ENCODE measurements around the gene IHH.

The IHH gene

DNA sequence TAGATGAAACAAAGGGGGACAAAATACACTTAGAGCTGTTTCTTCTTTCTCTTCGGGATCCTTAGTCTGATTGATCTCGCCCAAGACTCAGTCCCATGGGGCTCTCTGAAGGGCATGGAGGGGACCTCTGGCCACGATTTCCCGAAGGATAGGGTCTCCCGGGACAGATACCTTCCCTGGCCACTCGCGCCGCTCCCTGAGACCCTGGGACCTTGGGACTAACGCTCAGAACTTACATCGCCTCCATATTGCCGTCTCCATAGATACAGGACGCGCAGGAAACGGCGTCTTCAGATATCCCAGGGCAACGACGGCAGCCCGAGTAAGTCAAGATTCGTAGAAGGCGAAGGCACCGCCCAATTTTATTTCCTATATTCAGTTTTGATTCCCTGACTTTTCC is 19.5 kb downstream of the IHH start, which contains the start of gene CFAP65:
CFAP65 (minus strand) TSS at position 265 of the 400 bp plus-strand sequence. CDS start 2,468 bp downstream, outside the sequence.
- no peak for DNase-seq (ENCODE audit: low read depth in 2 of 2, low spot score in 1 of 2)

DNA sequence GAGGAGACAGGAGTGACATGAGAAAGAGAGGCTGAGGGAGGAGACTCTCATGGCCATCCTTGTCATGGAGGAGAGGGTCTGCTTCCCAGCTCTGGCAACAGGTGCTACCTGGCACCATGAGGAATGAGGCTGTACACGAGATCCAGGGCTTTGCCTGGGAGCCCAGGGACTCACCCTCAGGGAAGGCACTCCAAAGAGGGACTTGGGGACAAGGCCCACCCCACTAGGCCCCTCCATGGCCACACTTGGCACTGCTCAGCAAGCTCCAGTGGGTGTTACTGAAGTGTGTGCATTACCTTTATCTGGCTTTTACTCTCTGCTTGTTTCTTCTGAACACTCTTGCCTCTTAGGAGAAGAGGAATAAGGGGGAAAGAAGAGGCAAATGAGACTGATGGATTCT is 22.1 kb downstream of the IHH start:
- no peak for DNase-seq (ENCODE audit: low read depth in 2 of 2, low spot score in 1 of 2)

GRCh38 chr2:219037783-219038499 is 22.8 kb downstream of the IHH start:
- DNase-seq (ENCODE audit: low read depth in 2 of 2, low spot score in 1 of 2): no peak

DNA sequence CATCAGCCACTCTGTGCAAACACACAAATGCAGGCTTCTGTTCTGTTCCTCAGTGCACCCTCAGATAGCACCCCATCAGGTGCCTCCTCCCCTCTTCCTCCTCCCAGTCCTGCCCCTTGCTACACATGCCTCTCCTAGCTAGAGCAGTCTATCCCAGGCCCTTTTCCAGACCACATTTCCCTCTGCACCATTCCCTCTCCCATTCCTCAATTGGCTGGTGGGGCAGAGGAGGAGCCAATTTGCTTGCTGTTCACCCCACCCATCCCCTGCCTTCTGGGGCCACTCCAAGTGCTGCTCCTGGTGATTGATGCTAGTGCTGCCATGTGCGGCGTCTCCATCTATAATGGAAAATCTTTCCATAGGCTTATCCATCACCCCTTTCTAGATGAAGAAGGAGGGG is 24.8 kb downstream of the IHH start:
- no peak for DNase-seq (ENCODE audit: low read depth in 2 of 2, low spot score in 1 of 2)

DNA sequence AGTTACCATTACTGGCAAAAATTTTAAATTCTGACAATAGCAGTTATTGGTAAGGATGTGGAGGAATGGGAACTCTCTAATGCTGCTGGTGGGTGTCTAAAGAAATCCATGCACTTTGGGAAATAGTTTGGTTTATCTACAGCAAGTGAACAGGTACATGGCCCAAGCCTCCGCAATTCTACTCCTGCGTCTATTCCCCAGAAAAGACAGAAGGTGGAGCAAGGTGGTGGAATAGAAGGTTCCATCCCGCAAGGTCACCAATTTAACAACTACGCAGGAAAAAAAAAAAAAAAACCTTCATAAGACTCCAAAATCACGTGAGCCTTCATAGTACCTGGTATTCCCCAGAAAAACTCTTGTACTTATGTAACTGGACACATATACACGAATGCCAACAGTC is 25.9 kb downstream of the IHH start:
- DNase-seq (ENCODE audit: low read depth in 2 of 2, low spot score in 1 of 2): no peak

DNA sequence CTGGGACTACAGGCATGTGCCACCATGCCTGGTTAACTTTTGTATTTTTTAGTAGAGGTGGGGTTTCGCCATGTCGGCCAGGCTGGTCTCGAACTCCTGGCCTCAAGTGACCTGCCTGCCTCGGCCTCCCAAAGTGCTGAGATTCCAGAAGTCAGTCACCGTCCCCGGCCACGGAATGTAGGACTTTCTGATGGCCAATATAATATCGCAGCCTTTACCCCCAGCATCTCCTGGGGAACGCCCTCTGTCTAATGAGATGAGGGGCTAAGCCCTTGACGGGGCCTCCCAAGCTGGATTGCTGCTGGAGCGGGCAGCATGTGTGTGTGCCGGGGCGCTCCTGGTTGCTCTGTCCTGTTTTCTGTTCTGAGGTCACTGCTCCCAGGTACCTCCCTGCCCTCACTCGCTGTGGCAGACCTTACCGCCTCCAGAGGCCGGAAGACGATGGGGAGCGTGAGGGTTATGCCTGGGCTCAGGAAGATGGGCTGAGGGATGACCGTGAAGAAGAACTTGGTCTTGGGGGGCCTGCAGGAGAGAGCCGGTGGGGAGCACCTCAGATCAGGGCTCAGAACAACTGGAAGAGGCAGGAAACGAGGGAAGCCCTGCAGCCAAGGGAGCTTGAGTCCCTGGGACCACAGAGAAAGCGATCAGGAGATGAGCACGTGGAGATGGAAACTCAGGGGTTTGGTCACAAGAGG is 28.5 kb downstream of the IHH start:
- DNase-seq (ENCODE audit: low read depth in 2 of 2, low spot score in 1 of 2): no peak

- no peak for DNase-seq (ENCODE audit: low read depth in 2 of 2, low spot score in 1 of 2)
These were observed 29.5 kb downstream of the IHH start for GRCh38 chr2:219031005-219031738.

- no peak for DNase-seq (ENCODE audit: low read depth in 2 of 2, low spot score in 1 of 2)
These were observed 30.4 kb downstream of the IHH start for GRCh38 chr2:219030177-219030940.

DNA sequence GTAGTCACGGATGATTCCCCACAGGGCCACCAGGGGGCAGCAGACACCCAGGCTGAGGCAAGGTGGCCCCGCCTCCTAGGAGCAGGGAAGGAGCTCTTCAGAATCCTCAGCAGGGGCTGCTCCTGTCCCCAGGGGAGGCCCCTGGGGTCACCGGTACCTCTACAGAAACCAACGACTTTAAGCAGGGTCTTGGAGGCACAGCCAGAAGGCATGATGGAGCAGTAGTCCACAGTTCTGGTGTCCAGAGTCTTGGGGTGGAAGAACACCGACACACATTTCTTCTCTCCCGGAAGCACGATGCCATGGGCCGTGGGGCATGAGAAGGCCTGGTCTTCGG is 30.9 kb downstream of the IHH start:
- DNase-seq (ENCODE audit: low read depth in 2 of 2, low spot score in 1 of 2): peak; percentile 43 to 65

- no peak for DNase-seq (ENCODE audit: low read depth in 2 of 2, low spot score in 1 of 2)
These were observed 31.5 kb downstream of the IHH start for GRCh38 chr2:219028996-219029828.

- DNase-seq (ENCODE audit: low read depth in 2 of 2, low spot score in 1 of 2): no peak
These were observed 32.6 kb downstream of the IHH start for GRCh38 chr2:219028141-219028540.

DNA sequence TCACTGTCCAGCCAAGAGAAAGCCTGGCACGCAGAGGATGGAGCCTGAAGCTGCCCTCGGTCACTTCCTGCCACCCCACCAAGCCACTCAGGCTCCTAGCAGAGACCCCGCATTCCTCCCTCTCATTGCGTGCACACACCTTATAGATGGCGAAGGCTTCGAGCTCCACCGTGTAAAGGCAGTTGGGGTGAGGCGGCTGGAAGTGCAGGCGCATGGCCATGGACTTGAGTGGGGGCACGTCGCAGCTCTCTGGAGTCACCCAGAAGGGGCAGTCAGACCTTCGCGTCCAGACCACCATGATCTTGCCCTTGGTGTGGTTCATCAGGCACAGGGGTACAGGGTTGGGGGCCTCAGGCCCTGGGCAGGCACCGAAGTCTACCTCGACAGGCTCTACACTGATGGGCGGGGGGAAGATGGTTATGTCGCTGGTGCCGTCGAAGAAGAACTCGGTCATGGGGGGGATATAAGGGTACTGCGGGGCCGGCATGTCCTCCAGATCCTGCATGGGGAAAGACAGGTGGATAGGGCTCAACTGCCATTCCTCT is 33.1 kb downstream of the IHH start:
- DNase-seq (ENCODE audit: low read depth in 2 of 2, low spot score in 1 of 2): no peak

DNA sequence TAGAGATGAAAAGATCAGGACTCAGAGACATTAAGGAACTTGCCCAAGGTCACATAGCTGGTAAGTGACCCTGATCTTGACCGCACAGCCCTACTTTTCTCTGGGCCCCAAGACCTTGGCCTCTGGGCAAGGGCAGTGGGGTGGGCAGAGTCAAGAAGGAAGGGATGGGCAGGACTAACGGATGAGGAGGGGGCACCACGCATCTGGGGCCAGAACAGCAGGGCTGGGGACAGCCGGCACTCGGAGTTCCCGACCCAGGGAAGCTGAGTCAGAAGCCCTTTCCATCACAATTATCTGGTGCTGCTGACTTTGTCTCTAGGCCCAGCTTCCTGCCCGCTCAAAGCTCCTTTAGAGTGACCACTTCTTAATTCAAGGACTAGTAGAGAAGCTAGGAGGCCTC is 33.8 kb downstream of the IHH start:
- DNase-seq (ENCODE audit: low read depth in 2 of 2, low spot score in 1 of 2): no peak

DNA sequence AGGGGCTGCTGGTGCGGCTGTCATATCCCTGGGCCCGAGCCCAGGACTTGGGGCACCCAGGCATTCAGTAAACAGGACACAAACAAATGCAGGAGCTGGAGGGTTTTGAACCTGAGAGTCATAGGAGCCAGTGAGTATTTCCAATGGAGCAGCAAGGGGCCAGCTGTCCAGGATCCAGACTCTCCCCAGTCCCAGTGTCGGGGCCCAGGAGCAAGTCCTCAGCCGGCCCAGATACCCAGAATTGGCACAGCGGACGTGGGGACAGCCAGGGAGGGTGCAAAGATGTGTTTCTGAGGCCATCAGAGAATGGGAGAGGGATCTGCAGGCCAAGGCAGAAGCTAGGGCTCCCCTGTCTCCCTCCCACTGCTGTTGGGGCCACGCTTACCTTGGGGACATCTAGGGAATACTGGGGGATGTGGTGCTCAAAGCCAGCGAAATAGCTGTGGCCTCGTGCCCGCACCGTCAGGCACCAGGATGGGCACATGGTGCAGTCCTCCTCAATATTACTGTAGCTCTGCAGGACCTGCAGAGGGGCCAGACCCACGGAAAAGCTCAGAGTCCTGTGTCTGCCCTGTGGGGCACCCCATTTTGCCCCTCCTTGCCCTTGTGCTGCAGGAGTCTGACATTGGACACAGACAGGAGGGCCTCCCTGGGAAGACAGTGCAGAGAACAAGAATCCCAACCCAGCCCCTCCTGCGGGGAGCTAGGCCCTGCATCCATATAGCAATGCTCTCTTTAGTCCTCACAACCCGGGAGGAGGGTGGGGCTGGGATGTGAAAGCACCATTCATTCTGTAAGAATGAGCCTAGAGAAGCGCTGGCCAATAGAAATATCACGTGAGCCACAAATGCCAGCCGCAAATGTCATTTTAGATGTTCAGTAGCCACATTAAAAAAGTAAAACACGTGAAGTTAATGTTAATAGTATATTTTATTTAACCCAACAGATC is 34.8 kb downstream of the IHH start:
- no peak for DNase-seq (ENCODE audit: low read depth in 2 of 2, low spot score in 1 of 2)

- DNase-seq (ENCODE audit: low read depth in 2 of 2, low spot score in 1 of 2): no peak
These were observed 36.7 kb downstream of the IHH start for GRCh38 chr2:219024059-219024458.

DNA sequence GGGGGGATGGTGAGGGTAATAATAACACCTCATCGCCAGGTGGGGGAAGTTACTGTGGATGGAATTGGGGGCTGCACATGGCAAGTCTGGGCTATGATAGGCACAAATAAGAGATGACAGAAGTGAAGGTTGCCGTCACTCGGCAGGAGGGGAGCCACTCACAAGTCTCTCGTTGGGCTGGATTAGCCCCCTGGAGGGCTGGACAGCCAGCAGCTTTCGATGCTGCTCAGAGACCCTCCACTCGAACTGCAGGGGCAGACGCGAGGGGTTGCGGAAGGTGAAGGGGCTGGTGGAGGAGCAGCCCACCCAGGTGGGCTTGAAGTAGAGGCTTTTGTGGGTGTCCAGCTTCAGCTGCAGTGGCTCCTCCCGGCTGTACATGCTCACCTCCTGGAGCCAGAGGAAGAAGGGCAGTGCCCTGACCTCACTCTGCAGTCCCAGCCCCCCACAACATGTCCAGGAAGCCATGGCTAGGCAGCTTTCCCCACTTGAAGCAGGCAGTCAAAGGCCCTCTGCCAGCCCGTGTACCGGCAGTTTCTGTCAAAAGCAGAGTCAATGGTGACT is 37.6 kb downstream of the IHH start:
- DNase-seq (ENCODE audit: low read depth in 2 of 2, low spot score in 1 of 2): no peak

GRCh38 chr2:219022616-219023015 is 38.1 kb downstream of the IHH start:
- no peak for DNase-seq (ENCODE audit: low read depth in 2 of 2, low spot score in 1 of 2)

- DNase-seq (ENCODE audit: low read depth in 2 of 2, low spot score in 1 of 2): no peak
These were observed 38.7 kb downstream of the IHH start for GRCh38 chr2:219022041-219022440.

DNA sequence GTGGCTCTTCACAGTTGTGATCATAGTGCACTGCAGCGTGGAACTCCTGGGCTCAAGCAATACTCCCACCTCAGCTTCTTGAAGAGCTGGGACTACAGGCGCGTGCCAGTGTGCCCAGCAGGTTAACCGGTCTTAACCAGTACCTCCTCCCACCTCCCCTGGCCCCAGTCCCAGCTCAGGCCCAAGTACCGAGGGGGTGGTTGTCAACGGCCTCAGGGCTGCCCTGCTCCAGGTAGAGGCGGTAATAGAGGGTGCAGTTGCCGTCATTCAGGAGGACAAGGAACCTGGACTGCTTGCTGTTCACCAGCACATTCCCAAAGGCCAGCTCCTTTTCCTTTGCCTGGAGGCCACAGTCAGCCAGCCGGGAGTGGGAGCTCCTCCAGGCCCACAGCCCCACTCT is 39.1 kb downstream of the IHH start:
- no peak for DNase-seq (ENCODE audit: low read depth in 2 of 2, low spot score in 1 of 2)
